Colon (tissue), 2 donors: ENCODE data around the gene PADI3.
"Not testable (repeated sequence)": the region's sequence is repeated elsewhere in the genome, so short reads cannot be mapped to it uniquely, and the experiment has no call there.

Experiments used
- FAIRE-seq: peaks from 2 replicates; lab custom pipeline; 2012; peaks lifted over from hg19 to GRCh38; lab: Jason Lieb, UNC
- donor health status: control.
- donor health status: control.

PADI3 gene

GRCh38 chr1:17304151-17304825 lies 55.4 kb downstream of the PADI3 start:
- no peak for FAIRE-seq

GRCh38 chr1:17304826-17305175 lies 55.9 kb downstream of the PADI3 start:
- FAIRE-seq = no peak

- no peak for FAIRE-seq
Observed at GRCh38 chr1:17305576-17306095, 56.7 kb downstream of the PADI3 start.

GRCh38 chr1:17306407-17306806 lies 57.5 kb downstream of the PADI3 start:
- no peak for FAIRE-seq

GRCh38 chr1:17306921-17307320 lies 58.0 kb downstream of the PADI3 start:
- no peak for FAIRE-seq

GRCh38 chr1:17307329-17307728 lies 58.4 kb downstream of the PADI3 start:
- FAIRE-seq = no peak

GRCh38 chr1:17307946-17308345 lies 59.0 kb downstream of the PADI3 start, which contains the start of gene PADI4:
Gene PADI4 (plus strand): TSS chr1:17308197. CDS start chr1:17308223, 26 bp downstream.
- FAIRE-seq = no peak

- no peak for FAIRE-seq
Observed at GRCh38 chr1:17308593-17308992, 59.7 kb downstream of the PADI3 start.

GRCh38 chr1:17309426-17310067 lies 60.6 kb downstream of the PADI3 start:
- FAIRE-seq = no peak

- no peak for FAIRE-seq
Observed at GRCh38 chr1:17310068-17310640, 61.3 kb downstream of the PADI3 start.

GRCh38 chr1:17313530-17314309 lies 64.8 kb downstream of the PADI3 start:
- no peak for FAIRE-seq

- no peak for FAIRE-seq
Observed at GRCh38 chr1:17314491-17314971, 65.6 kb downstream of the PADI3 start.

- no peak for FAIRE-seq
Observed at GRCh38 chr1:17315542-17316130, 66.7 kb downstream of the PADI3 start.

- FAIRE-seq = no peak
Observed at GRCh38 chr1:17316704-17317103, 67.8 kb downstream of the PADI3 start.

- FAIRE-seq = no peak
Observed at GRCh38 chr1:17318262-17318661, 69.4 kb downstream of the PADI3 start.

- FAIRE-seq = no peak
Observed at GRCh38 chr1:17319561-17320350, 70.9 kb downstream of the PADI3 start.

- not testable (repeated sequence) for FAIRE-seq
Observed at GRCh38 chr1:17321857-17322390, 73.0 kb downstream of the PADI3 start.

GRCh38 chr1:17328855-17329254 lies 80.0 kb downstream of the PADI3 start:
- FAIRE-seq = peak; percentile 69

- FAIRE-seq = no peak
Observed at GRCh38 chr1:17329610-17330009, 80.7 kb downstream of the PADI3 start.

GRCh38 chr1:17330856-17331255 lies 82.0 kb downstream of the PADI3 start:
- FAIRE-seq = no peak

- FAIRE-seq = no peak
Observed at GRCh38 chr1:17333081-17333480, 84.2 kb downstream of the PADI3 start.
